Mesenteric fat pad (tissue), 1 donor: Measurements from ENCODE around the gene EPSTI1. TPM values are rescaled to one million over a fixed set of nuclear protein-coding genes. Genes with fewer than 3 reads are reported as not detected.

Experiments used
- DNase-seq: peaks from one replicate; pipeline ENCODE4 v3.0.0-alpha.2; 2020; ENCODE audit warnings: low spot score
- total RNA-seq: library from RNA; stranded (reverse); fragmentation: NEBNext Ultra II Directional; extraction: Animal tissue kit (Norgen Biotek cat#: 25700); gene quantifications from one replicate; pipeline ENCODE4 v1.2.1, GENCODE V29; 2021
- donor health status: DM: yes; HTN: yes; CAD: no.

The EPSTI1 gene
- total RNA-seq, 1 donor from 2014 or later: 18.2 TPM

DNA sequence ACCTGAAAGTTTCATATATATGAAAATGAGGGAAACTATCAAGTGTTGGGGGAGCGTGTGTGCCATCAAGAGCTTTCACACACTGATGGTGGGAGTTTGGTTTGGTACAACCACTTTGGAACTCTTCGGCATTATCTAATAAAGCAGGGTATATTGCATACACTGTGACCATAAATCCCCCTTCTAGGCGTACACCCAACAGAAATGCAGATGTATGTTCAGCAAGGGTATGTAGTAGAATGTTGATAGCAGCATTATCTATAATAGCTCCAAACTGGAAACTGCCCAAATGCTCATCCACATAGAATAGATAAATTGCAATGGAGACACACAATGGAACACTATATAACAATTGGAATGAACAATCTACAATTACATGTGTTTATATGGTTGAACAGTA is 139.9 kb downstream of the EPSTI1 start:
- DNase-seq: no peak

GRCh38 chr13:42849200-42849599 is 142.8 kb downstream of the EPSTI1 start:
- no peak for DNase-seq

- no peak for DNase-seq
Measured at GRCh38 chr13:42847891-42848663, 144.0 kb downstream of the EPSTI1 start.

DNA sequence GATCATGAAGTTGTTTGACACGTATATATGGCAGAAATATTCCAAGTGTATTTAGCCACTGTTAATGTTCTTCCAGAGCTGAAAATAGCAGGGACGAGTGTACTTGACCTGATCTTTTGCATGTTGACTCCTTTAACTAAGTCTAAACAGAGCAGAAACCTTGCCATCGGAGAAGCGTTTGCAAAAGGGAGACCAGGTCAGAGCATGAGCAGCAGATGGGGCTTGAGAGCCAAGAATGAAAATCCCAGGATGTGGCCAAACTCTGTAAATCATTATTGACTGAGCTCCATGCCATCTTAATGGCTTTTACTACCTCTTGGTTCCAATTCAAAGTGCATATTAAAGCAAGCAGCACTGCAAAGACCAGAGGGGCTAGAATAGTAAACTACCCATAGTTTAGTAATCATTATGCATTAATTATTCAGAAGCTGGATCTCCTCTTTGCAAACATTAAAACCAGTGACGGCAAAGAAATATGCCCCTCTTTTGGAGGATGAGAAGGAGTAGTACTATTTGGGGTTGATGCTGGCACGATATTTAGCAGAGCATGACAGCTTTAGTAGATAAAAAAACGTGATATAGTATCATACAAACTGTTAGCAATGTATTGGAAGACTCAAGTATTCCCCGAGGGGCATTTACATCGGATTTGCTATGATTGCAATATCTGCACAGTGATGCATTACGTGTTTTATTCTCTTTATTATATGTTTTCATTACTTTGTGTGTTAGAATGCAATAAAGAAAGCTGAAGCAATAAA is 154.9 kb downstream of the EPSTI1 start:
- DNase-seq: no peak

Other genes starting within 250 kb of the EPSTI1 start
- not detected for gene FAM216B, start 210.7 kb downstream of the EPSTI1 start, total RNA-seq
- gene DNAJC15, start 31.3 kb upstream of the EPSTI1 start, total RNA-seq: 19.5 TPM